Measurements from ENCODE around the gene SPEF2. TPM values are rescaled to one million over a fixed set of nuclear protein-coding genes. Genes with fewer than 3 reads are reported as not detected.

The SPEF2 gene
- total and polyA plus RNA-seq, 10 of the 15 experiments (the other 5 are each of a cell fraction or from before 2014, with no cell fraction given), result 0.03 to 2.0 (median 0.07) TPM; not detected in 3

GRCh38 chr5:35826554-35826953 is 208.9 kb downstream of the SPEF2 start:
- ATAC-seq, result no peak
- Histone ChIP-seq H3K4me1 (ENCODE audit: control insufficient read depth, insufficient read depth, low read length) (no peaks in the 10 kb centered on the region), H3K27ac (ENCODE audit: control insufficient read depth, insufficient read depth) (no peak overlapping the region), H3K9me3 (replicated peaks; ENCODE audit: control insufficient read depth, insufficient read depth, low read length) (no peaks in the 10 kb centered on the region), H3K36me3 (ENCODE audit: control insufficient read depth in 2 of 2, insufficient read depth in 2 of 2, low read length in 1 of 2) (no peaks in the 10 kb centered on the region), H3K9ac (ENCODE audit: control insufficient read depth, insufficient read depth, low read length) (no peak overlapping the region), H4K20me1 (ENCODE audit: control insufficient read depth, insufficient read depth) (no peaks in the 10 kb centered on the region), H3K4me2 (ENCODE audit: control insufficient read depth, insufficient read depth) (no peak overlapping the region), H3K27me3 (replicated peaks in 1 of 2; ENCODE audit: control insufficient read depth in 2 of 2, insufficient read depth in 2 of 2, low read length in 1 of 2) (no peaks in the 10 kb centered on the region; a peak in 1 of 4 replicates), H3K79me2 (ENCODE audit: control insufficient read depth, insufficient read depth, low read length) (no peaks in the 10 kb centered on the region), H3K4me3 (no peak overlapping the region), H2AFZ (ENCODE audit: control insufficient read depth, low read depth, low read length) (no peak overlapping the region)
- RAD21 ChIA-PET (ENCODE audit: unreplicated experiment), result interaction anchor here (0.9 to 1.2 kb wide), 2 partner anchors 14 to 98 kb away, joined by 3 to 5 read pairs; no protein-coding TSS in a partner anchor
- TF ChIP-seq SIX5 (IDR thresholded peaks at IDR 0.05; ENCODE audit: low read depth, low read length, severe bottlenecking) (no peak), EP300 (IDR thresholded peaks at IDR 0.05; ENCODE audit: borderline replicate concordance in 1 of 2, control insufficient read depth in 1 of 2, low read depth in 2 of 2, low read length in 2 of 2) (no peak), ATF2 (IDR thresholded peaks at IDR 0.05; ENCODE audit: low read length) (no peak), RFX5 (IDR thresholded peaks at IDR 0.05; ENCODE audit: low read depth, low read length) (no peak)
- POLR2A ChIA-PET, result no interaction called here
- WGBS (ENCODE audit: insufficient coverage, insufficient replicate concordance, low lambda C conversion rate, missing lambda C conversion rate), result 20% methylated on average over 2 of the region's 2 CpGs
- no peak for DNase-seq (ENCODE audit: low read depth, low spot score)
- CTCF ChIA-PET, result interaction anchor here (1.2 kb wide), 1 partner anchor 98 kb away, joined by 3 read pairs; no protein-coding TSS in a partner anchor
- SMC1A ChIA-PET (ENCODE audit: uncharacterized antibody, unreplicated experiment), result interaction anchor here (1.1 to 1.4 kb wide), 3 partner anchors 13 to 46 kb away, joined by 4 to 6 read pairs (median 5); no protein-coding TSS in a partner anchor
- FAIRE-seq, result no peak
- no TSS peak for BruUV-seq (replicated peaks)
- in situ Hi-C loops (cut with MboI), result no loop called here
- intact Hi-C loops (cut with micrococcal nuclease; ENCODE audit: unreplicated experiment), result no loop called here

GRCh38 chr5:35828082-35828598 is 210.5 kb downstream of the SPEF2 start:
- no peaks in the 10 kb centered on the region for H4K20me1 ChIP-seq (ENCODE audit: control insufficient read depth, insufficient read depth)
- DNase-seq (ENCODE audit: low read depth, low spot score) (no peak), FAIRE-seq (no peak), ATAC-seq (no peak)
- ChIA-PET CTCF (interaction anchor here (1.0 kb wide), 1 partner anchor 12 kb away, joined by 3 read pairs; no protein-coding TSS in a partner anchor), SMC1A (ENCODE audit: uncharacterized antibody, unreplicated experiment) (interaction anchor here (1.3 kb wide), 2 partner anchors 7 to 23 kb away, joined by 3 to 4 read pairs; no protein-coding TSS in a partner anchor), POLR2A (no interaction called here), RAD21 (ENCODE audit: unreplicated experiment) (interaction anchor here (0.6 kb wide), 1 partner anchor 25 kb away, joined by 3 read pairs; no protein-coding TSS in a partner anchor)
- in situ Hi-C loops (cut with MboI), result no loop called here
- no peak overlapping the region for H3K4me2 ChIP-seq (ENCODE audit: control insufficient read depth, insufficient read depth)
- no peaks in the 10 kb centered on the region for H3K36me3 ChIP-seq (ENCODE audit: control insufficient read depth in 2 of 2, insufficient read depth in 2 of 2, low read length in 1 of 2)
- intact Hi-C loops (cut with micrococcal nuclease; ENCODE audit: unreplicated experiment), result no loop called here
- 80% methylated on average over 4 of the region's 4 CpGs for WGBS (ENCODE audit: insufficient coverage, insufficient replicate concordance, low lambda C conversion rate, missing lambda C conversion rate)
- no peak overlapping the region for H3K27ac ChIP-seq (ENCODE audit: control insufficient read depth, insufficient read depth)
- H3K27me3 ChIP-seq (replicated peaks in 1 of 2; ENCODE audit: control insufficient read depth in 2 of 2, insufficient read depth in 2 of 2, low read length in 1 of 2), result no peaks in the 10 kb centered on the region; a peak in 1 of 4 replicates
- no peaks in the 10 kb centered on the region for H3K4me1 ChIP-seq (ENCODE audit: control insufficient read depth, insufficient read depth, low read length)
- no peaks in the 10 kb centered on the region for H3K9me3 ChIP-seq (replicated peaks; ENCODE audit: control insufficient read depth, insufficient read depth, low read length)
- BruUV-seq (replicated peaks), result no TSS peak
- H3K79me2 ChIP-seq (ENCODE audit: control insufficient read depth, insufficient read depth, low read length), result no peaks in the 10 kb centered on the region
- no peak overlapping the region for H3K9ac ChIP-seq (ENCODE audit: control insufficient read depth, insufficient read depth, low read length)
- no peak overlapping the region for H2AFZ ChIP-seq (ENCODE audit: control insufficient read depth, low read depth, low read length)
- peak; percentile 27 to 31; a peak in 1 of 4 replicates for TF ChIP-seq IKZF2 (IDR thresholded peaks at IDR 0.05)
- TF ChIP-seq WRNIP1 (IDR thresholded peaks at IDR 0.05; ENCODE audit: borderline replicate concordance, low read depth, low read length), result no peak
- no peak overlapping the region for H3K4me3 ChIP-seq
